ENCODE results near the gene ABLIM1.

- TF ChIP-seq SIN3A (IDR thresholded peaks at IDR 0.05; ENCODE audit: borderline replicate concordance, insufficient read depth, low read length), result no peak
- TF ChIP-seq POLR2AphosphoS5 (IDR thresholded peaks at IDR 0.05; ENCODE audit: low read depth, low read length), result no peak
- no peak for TF ChIP-seq TAF1 (IDR thresholded peaks at IDR 0.05; ENCODE audit: borderline replicate concordance, insufficient read depth, low read length)
- no peak for TF ChIP-seq REST (IDR thresholded peaks at IDR 0.05; ENCODE audit: insufficient read depth in 1 of 2, low read depth in 2 of 2, low read length in 2 of 2)
- no peak for TF ChIP-seq FOXP2 (optimal IDR thresholded peaks at IDR 0.05; ENCODE audit: borderline replicate concordance, extremely low read depth, extremely low read length, insufficient read depth)
These were observed 97.0 kb downstream of the ABLIM1 start for GRCh38 chr10:114561008-114561523.
